Skeletal muscle cell (primary cell): ENCODE data around the gene HOXD9.

Experiments used
- DNase-seq: peaks from one replicate; pipeline ENCODE4 v3.0.0-alpha.2; 2010; ENCODE audit warnings: low read depth
- H3K4me3 ChIP-seq: 2 replicates; pipeline ENCODE4 v1.5.1; 2011; ENCODE audit warnings: low read depth, mild to moderate bottlenecking, control low read depth, low read length, moderate library complexity

HOXD9 gene

DNA sequence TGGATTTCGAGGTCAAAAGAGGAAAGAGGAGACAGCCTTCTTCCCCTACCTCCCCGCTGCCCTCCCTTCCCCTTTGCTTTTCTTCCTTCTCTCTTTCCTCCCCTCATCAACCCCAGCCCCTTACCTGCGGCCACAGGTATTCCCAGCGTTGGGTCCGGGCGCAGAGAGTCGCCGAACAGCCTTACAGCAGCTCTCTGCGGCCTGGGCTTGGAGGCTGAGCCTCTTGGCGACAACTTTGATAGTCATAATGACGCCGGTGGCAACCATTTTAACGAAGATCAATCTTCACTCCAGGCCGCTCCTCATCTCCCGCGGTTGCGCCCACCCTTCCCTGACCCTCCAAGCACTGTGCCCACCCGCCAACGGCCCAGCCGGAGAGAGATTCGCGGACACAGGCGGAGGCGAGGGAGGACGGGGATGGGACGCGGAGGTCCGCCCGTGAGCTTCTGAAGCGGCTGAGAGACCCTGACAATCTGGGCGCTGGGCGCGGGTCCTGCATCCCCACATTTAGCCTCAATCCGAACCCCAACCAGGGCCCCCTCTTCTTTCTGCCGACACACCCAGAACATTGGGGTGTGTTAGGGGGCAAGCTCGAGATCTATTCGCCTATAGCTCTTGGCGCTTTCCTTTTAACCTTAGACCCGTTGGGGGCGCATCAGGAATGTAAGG is 37.3 kb upstream of the HOXD9 start:
- no peak overlapping the region for H3K4me3 ChIP-seq
- no peak for DNase-seq

- no peak for DNase-seq
- H3K4me3 ChIP-seq, result no peak overlapping the region
Observed at GRCh38 chr2:176085861-176086771, 36.4 kb upstream of the HOXD9 start.

DNA sequence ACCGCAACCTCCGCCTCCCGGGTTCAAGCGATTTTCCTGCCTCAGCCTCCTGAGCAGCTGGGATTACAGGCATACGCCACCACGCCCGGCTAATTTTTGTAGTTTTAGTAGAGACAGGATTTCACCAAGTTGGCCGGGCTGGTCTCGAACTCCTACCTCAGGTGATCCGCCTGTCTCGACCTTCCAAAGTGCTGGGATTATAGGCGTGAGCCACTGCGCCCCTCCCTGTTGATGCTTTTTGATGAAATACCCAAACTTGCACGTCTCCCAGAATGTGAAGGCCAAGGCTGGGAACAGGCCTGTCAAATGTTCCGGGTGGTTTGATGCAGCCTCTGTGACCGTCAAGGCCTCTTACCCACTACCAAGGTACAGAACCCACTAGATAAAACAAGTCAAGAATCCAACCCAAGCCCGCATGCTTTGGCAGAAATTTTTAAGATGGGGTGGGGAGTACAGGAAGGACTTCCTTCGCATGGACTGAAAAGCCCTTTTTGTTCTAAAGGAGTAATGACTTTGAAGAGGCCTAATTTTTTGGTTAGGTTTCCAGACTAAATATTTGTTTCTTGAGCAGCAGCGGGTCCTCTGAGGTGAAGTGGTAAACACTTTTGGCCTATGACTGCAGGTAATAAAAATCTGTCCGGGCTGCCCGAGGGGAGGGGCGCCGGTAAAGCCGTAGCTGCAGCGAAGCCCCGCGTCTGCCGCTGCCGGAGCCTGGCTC is 35.0 kb upstream of the HOXD9 start:
- no peak for DNase-seq
- peak overlapping the region; percentile 37 for H3K4me3 ChIP-seq

DNA sequence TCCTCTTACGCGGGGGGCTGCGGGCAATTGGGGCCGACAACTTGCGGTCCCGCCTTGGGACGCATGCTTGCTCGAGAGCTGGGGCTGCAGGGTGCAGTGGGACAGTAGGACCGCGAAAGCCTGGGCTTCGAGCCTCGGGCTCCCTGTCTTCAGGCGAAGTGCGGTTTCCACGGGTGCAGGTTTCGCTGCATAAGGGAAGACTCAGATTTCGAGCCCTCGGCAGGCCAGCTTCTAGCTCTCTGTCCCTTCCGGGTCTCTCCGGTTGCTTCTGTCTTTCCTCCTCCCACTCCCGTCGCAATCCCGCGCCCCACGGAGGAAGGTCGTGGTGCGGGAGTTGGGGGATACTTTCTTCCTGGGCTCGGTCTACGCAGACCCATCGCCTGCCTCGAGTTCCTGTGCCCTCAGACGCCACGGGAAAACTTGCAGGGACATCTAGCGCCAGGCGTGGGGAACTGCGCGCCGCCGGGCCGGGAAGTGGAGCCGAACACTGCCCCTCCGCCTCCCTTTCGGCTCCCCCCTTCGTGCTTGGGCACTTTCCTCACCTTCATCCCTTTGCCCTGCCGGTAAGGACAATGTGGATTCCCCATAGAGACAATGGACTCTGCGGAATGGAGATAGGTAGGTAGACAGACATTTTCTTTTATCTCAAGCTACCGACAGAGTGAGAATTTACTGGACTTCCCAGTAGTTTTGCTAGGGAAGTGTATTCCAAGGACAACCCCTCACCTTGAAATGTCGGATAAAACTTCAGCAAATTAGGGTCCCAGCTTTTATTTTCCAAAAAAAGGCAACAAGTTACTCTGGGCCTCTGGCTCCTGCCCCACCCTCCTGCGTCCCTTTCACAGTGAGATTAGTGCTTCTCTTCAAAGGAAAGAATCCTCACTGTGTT is 34.2 kb upstream of the HOXD9 start:
- peak overlapping the region; percentile 37 for H3K4me3 ChIP-seq
- DNase-seq, result no peak

GRCh38 chr2:176088937-176089842 is 33.3 kb upstream of the HOXD9 start:
- H3K4me3 ChIP-seq, result no peak overlapping the region
- DNase-seq, result no peak

- no peak overlapping the region for H3K4me3 ChIP-seq
- DNase-seq, result no peak
Observed at GRCh38 chr2:176089843-176090395, 32.6 kb upstream of the HOXD9 start.

GRCh38 chr2:176090862-176091261 is 31.7 kb upstream of the HOXD9 start:
- DNase-seq, result no peak
- no peak overlapping the region for H3K4me3 ChIP-seq

DNA sequence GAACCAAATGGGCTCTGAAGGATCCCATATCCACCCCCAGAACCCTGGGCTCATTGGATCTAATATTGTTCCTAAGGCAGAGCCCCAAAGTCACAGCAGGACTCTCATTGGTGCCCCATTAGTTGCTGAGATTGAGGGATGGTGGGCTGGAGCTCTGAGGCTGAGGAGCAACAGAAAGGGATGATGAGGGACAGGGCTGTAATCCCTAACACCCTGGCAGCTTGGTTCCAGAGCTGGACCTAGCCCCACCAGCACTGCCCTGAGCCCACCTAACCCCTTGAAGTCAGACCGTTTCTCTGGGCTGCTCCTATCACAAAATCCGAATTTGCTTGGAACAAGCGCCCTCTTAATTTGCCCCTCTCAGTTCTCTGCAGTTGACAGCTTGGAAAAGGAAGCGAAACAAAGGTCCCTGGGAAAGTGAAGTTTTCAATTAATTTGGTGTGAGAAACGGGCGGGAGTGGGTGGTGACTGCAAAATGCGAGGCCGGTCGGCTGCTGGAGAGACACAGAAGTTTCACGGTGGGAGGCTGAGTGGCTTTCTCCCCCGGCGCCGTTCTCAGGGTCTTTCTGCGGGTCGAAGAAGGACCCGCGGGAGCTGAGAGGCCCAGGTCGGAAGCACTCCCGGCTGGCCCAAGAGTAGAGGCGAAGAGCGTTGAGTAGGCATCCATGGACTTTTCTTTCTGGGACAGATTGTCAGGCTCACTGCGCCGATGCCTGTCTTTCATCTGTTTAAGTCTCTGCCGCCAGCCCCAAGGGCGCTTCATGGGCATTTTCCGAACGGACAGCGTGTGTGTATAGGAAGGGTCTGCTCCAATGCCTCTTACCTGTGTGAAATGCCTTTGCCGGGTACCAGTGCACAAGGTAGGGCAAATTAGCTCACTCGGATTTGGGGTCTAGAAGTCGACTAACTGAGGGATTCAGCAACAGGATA is 30.9 kb upstream of the HOXD9 start:
- DNase-seq, result no peak
- H3K4me3 ChIP-seq, result no peak overlapping the region

- no peak for DNase-seq
- peak within 1 kb of the TSS; percentile 8 for H3K4me3 ChIP-seq
Observed at GRCh38 chr2:176092270-176093144, 30.0 kb upstream of the HOXD9 start, which contains the start of gene HOXD13. TSS of gene HOXD13 (plus strand) at chr2:176092721. CDS start at chr2:176092891, 170 bp downstream.

- peak overlapping the region; percentile 8 for H3K4me3 ChIP-seq
- no peak for DNase-seq
Observed at GRCh38 chr2:176093145-176093897, 29.2 kb upstream of the HOXD9 start.

GRCh38 chr2:176093898-176094249 is 28.6 kb upstream of the HOXD9 start:
- no peak for DNase-seq
- H3K4me3 ChIP-seq, result no peak overlapping the region

- H3K4me3 ChIP-seq, result no peak overlapping the region
- DNase-seq, result no peak
Observed at GRCh38 chr2:176094349-176094748, 28.2 kb upstream of the HOXD9 start.

DNA sequence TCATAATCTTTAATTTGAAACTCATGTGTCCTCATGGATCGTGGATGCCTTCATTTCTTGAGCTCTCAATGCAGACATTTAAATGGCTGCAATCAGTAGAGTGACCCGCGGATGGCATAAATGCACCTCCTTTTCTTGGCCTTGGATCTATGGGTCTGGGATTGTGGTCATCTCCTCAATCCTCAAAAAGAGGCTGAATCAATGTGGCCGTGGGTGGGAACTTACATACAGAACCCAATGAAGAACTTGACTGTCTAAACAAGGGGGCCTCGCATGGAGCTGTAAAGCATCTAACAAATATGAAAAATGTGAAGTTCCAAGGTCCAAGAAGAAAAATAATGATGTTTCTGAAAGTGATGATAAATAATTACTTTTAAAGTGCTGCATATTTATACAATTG is 27.1 kb upstream of the HOXD9 start:
- no peak for DNase-seq
- H3K4me3 ChIP-seq, result no peak overlapping the region

GRCh38 chr2:176096243-176096985 is 26.1 kb upstream of the HOXD9 start:
- peak overlapping the region; percentile 22 for H3K4me3 ChIP-seq
- no peak for DNase-seq
